ENCODE data around the gene CD84.

Gene CD84

GRCh38 chr1:160546942-160547341 lies 32.4 kb downstream of the CD84 start:
- TF ChIP-seq POLR2AphosphoS5 (IDR thresholded peaks at IDR 0.05; ENCODE audit: low read depth, low read length): no peak
- TF ChIP-seq SIN3A (IDR thresholded peaks at IDR 0.05; ENCODE audit: borderline replicate concordance, insufficient read depth, low read length): no peak
- TF ChIP-seq TAF1 (IDR thresholded peaks at IDR 0.05; ENCODE audit: borderline replicate concordance, insufficient read depth, low read length): no peak
- no peak for TF ChIP-seq REST (IDR thresholded peaks at IDR 0.05; ENCODE audit: insufficient read depth in 1 of 2, low read depth in 2 of 2, low read length in 2 of 2)

- TF ChIP-seq FOXP2 (optimal IDR thresholded peaks at IDR 0.05; ENCODE audit: borderline replicate concordance, extremely low read depth, extremely low read length, insufficient read depth): no peak
- no peak for TF ChIP-seq SIN3A (IDR thresholded peaks at IDR 0.05; ENCODE audit: borderline replicate concordance, insufficient read depth, low read length)
- no peak for TF ChIP-seq POLR2AphosphoS5 (IDR thresholded peaks at IDR 0.05; ENCODE audit: low read depth, low read length)
- no peak for TF ChIP-seq TAF1 (IDR thresholded peaks at IDR 0.05; ENCODE audit: borderline replicate concordance, insufficient read depth, low read length)
- no peak for TF ChIP-seq REST (IDR thresholded peaks at IDR 0.05; ENCODE audit: insufficient read depth in 1 of 2, low read depth in 2 of 2, low read length in 2 of 2)
Observed at GRCh38 chr1:160544647-160545046, 34.6 kb downstream of the CD84 start.

GRCh38 chr1:160542303-160542945 lies 36.9 kb downstream of the CD84 start:
- TF ChIP-seq FOXP2 (optimal IDR thresholded peaks at IDR 0.05; ENCODE audit: borderline replicate concordance, extremely low read depth, extremely low read length, insufficient read depth) (no peak), REST (IDR thresholded peaks at IDR 0.05; ENCODE audit: insufficient read depth in 1 of 2, low read depth in 2 of 2, low read length in 2 of 2) (no peak), POLR2AphosphoS5 (IDR thresholded peaks at IDR 0.05; ENCODE audit: low read depth, low read length) (no peak), TAF1 (IDR thresholded peaks at IDR 0.05; ENCODE audit: borderline replicate concordance, insufficient read depth, low read length) (no peak), SIN3A (IDR thresholded peaks at IDR 0.05; ENCODE audit: borderline replicate concordance, insufficient read depth, low read length) (no peak)

- TF ChIP-seq SIN3A (IDR thresholded peaks at IDR 0.05; ENCODE audit: borderline replicate concordance, insufficient read depth, low read length) (no peak), POLR2AphosphoS5 (IDR thresholded peaks at IDR 0.05; ENCODE audit: low read depth, low read length) (no peak), TAF1 (IDR thresholded peaks at IDR 0.05; ENCODE audit: borderline replicate concordance, insufficient read depth, low read length) (no peak), REST (IDR thresholded peaks at IDR 0.05; ENCODE audit: insufficient read depth in 1 of 2, low read depth in 2 of 2, low read length in 2 of 2) (no peak), FOXP2 (optimal IDR thresholded peaks at IDR 0.05; ENCODE audit: borderline replicate concordance, extremely low read depth, extremely low read length, insufficient read depth) (no peak)
Observed at GRCh38 chr1:160541622-160542302, 37.5 kb downstream of the CD84 start.
